Measurements from ENCODE around the gene TOR4A.

The TOR4A gene

DNA sequence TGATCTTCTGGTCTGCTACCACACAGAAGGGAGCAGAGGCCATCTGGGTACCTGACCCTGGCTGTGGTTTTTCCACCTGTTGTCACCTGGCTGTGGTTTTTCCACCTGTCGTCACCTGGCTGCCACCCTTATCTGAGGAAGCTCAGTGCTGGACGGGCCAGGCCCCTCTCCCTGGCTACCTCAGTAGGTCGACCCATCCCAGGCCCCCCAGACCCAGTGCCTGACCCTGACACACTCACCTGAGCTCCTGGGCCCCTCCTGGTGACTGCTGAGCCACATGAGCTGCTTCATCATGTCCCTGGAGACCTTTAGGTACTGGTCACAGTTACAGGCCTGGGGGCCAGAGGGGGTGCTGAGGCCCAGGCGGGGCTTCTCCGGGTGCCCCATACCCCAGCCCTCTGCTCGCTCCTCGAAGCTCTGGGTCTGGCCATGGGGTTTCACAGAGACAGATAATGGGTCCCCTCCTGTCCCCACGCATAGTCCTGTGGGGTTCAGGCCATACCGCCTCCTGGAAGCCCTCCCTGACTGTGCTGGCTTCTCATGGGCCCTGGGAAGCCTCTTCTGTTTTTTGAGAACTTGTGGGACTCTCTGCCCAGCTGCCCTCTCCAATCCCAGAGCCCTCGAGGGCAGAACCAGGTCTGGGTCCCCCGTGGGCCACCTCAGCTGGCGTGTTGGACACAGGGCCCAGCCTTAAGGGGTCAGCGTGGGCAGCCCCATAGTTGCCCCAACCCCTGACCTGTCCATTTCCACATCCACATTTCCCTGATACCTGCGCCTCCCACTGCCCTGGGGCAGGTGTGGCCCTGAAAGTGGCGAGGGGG is 32.1 kb downstream of the TOR4A start:
- DNase-seq: no peak

GRCh38 chr9:137310189-137311052 is 32.9 kb downstream of the TOR4A start:
- DNase-seq: peak; percentile 64 to 82

- DNase-seq: peak in 1 of 2 experiments; percentile 52
Measured at GRCh38 chr9:137311171-137311985, 33.9 kb downstream of the TOR4A start.

- DNase-seq: no peak
Measured at GRCh38 chr9:137311986-137312851, 34.7 kb downstream of the TOR4A start.

- DNase-seq: no peak
Measured at GRCh38 chr9:137312852-137313325, 35.4 kb downstream of the TOR4A start.

DNA sequence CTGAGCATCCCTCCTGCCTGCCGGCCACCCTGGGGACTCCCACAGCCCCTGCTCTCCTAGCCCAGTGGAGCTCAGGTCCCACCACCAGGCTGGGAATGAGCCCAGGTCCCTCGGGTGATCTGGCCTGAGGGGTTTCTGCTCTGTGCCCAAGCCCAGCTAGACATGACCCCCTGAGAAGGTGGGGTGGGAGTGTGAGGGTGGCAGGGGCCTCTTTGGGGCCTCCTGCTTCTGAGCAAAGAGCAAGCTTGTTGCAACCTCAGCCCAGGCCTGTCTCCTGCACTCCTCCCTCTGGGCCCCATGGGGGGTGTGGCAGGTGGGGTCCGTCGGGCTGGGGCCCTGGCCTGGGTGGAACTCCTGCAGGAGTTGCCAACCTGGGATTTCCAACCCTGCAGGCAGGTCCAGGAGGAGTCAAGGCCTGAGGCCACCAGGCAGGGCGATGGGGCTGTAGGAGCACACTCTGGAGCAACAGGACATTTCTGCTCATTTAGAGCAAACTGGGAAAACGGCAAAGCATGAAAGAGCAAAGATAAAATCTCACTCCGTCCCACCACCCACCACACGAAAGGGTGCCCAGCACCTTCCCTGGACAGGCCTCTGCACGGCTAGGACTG is 35.9 kb downstream of the TOR4A start:
- no peak for DNase-seq

GRCh38 chr9:137313956-137314560 is 36.5 kb downstream of the TOR4A start:
- no peak for DNase-seq

GRCh38 chr9:137314561-137315560 is 37.3 kb downstream of the TOR4A start:
- no peak for DNase-seq

DNA sequence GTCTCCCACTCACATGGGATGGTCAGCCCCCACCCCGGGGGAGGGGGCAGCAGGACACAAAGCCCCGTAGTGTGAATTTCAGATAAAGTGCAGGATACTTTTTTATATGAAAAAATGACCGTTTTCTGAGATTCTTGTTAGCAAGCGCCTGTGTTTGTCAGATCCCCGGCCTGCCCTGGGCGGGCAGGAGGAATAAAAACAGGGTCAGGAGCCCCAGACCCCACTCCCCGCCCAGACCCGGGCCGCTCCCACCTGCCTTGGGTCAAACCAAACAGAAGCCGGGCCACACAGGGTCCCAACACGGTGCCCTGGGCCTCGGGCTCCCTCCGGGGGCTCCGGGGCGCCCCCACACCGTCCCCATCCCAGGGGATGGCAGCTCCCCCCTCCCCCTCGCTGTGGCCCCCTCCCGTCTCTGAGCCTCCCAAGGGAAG is 38.1 kb downstream of the TOR4A start:
- DNase-seq: no peak

GRCh38 chr9:137316012-137316981 is 38.8 kb downstream of the TOR4A start:
- peak; percentile 34 to 64 for DNase-seq

DNA sequence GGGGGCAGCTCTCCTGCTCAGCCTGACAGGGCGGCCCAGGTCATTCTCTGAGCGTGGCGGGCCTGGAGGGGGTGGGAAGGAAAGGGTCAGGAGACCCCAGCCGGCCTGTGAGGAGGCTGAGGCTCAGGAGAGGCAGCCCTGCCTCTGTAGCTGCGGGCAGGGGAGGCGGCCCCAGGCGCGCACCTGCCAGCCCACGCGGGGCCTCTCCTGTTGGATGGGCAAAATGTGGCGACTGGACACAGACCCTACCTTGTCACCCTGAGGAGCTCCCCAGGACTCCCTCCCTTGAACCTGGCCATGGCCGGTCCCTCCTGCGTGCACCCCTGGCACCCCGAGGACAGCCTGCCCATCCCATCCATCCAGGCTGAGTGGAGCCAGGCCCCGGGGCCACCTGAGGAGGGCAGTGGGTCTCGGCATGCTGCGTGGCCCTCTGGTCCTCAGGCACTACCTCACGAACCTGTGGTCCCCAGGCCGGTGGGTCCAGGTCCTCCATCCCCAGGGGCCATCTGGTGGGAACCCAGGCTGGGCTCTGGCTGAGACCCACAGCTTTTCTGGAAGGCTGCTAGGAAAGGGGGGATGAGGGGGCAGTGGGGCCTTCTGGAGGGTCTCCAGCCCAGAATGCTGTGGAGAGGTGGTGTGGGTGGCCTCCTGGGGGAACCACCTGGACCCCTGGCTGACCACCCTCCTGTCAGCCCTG is 39.6 kb downstream of the TOR4A start:
- DNase-seq: no peak

DNA sequence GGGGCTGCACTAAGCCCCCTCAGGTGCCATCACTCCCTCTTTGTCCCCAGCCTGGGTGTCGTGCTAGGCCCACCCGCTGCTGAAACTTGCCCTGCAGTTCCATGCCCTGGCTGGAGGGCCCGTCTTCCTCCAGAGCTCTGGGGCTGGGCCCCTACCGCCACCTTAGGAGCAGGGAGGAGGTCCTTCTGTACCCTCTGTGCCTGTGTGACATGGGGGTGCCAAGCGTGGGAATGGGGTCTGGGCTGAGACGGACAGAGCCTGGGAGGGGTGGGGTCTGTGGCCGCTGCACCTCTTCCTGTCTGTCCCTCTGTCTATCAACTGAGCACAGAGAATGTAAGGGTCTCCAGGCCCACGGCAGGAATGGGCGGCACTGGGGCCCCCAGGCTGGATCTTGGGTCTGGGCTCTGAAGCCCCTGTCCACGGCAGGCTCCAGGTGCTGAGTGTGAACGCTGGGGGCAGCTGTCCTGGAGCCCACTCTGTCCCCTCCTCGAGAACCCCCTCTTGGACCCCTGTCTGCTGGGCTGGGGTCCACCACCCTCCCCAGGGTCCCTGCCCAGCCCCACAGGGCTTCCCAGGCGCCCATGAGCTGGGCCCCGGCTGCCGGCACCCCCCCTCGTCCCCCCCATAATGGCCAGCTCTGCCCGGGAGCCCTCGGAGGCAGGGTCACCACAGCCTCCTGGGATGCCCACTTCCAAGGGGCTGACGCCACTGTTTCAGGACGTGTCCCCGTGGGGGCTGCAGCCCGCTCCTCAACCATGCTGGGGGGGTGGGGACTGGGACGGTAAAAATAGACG is 40.4 kb downstream of the TOR4A start:
- no peak for DNase-seq

DNA sequence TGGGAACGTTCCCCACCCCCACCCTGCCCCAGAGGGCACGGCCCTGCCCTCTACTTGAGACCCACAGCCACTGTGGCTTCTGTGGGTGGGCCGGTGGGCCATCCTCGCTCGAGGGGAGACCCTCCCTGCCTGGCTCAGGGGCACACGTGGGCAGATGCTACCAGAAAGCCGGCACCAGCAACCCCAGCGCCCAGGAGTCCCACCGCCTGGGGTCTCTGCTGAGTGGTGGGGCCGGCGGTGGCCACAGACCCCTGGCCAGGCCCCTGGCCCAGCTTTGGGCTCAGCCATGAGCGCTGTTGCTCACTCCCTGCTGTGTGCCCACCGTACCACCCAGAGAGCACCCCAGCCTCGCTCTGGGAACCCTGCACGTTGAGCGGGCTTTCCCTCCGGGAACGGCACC is 41.1 kb downstream of the TOR4A start:
- no peak for DNase-seq

GRCh38 chr9:137319011-137319738 is 41.6 kb downstream of the TOR4A start:
- DNase-seq: peak in 1 of 2 experiments; percentile 32

DNA sequence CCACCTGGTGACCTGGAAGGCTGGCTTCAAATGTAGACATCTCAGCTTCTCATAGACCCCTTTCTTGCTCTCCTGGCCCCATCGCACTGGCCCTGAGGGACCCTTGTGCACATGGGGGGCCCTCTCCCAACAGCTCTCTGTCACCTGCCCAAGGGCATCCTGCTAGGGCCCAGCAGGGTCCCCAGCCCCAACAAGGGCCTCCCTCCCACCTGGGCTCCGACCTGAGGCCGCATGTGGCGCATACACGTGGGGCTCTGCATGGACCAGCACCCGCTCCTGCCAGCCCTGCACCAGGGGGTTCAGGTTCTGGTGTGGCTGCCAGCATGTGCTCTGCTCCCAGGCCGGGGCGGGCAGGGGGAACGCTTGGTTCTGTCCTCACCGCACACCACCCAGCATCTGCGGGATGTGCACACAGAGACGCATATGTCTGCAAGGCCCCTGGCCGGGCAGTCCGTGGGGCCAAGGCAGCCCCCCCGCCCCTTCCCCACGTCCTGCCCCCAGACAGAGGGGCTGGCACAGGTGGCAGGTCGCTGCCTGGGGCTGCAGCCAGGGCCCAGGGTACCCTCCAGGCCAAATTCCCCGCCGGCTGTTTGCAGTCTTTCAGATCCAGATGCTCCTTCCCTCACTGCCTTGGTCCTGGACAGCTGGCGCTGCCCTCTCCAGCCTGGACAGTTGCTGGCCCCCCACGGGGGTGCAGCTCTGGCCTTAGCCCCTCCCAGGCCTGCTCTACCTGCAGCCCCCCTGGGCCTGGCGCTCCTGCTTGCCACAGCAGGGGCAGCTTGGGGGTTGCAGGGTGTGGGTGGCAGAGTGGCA is 42.4 kb downstream of the TOR4A start:
- no peak for DNase-seq

All from SHP77 (cell line).